Skeletal muscle tissue (tissue), 5 donors: ENCODE results near the gene DAG1. TPM values are rescaled to one million over a fixed set of nuclear protein-coding genes. Genes with fewer than 3 reads are reported as not detected.

Source experiments
- H3K27ac ChIP-seq: one replicate; pipeline ENCODE4 v1.7.0; 2013; ENCODE audit warnings: mild to moderate bottlenecking, low read depth, low read length, inconsistent platforms
- H3K27me3 ChIP-seq, 3 donors: one replicate each; pipeline ENCODE4 v1.7.0; 2013; ENCODE audit warnings: low read length in 3 of 3; ENCODE audit not compliant: control insufficient read depth in 3 of 3, insufficient read depth in 3 of 3
- H3K36me3 ChIP-seq, 3 donors: one replicate each; pipeline ENCODE4 v1.7.0; 2013; ENCODE audit warnings: low read length in 3 of 3; ENCODE audit not compliant: control insufficient read depth in 3 of 3, insufficient read depth in 3 of 3
- H3K4me1 ChIP-seq, 3 donors: one replicate each; pipeline ENCODE4 v1.7.0; 2013; ENCODE audit warnings: low read length in 3 of 3, mild to moderate bottlenecking in 3 of 3; ENCODE audit not compliant: control insufficient read depth in 3 of 3, insufficient read depth in 3 of 3
- H3K4me3 ChIP-seq, 3 donors: one replicate each; pipeline ENCODE4 v1.7.0; 2013; ENCODE audit warnings: low read length in 3 of 3
- H3K9ac ChIP-seq, 3 donors: one replicate each; pipeline ENCODE4 v1.7.0; 2013; ENCODE audit warnings: low read length in 3 of 3, mild to moderate bottlenecking in 3 of 3, moderate library complexity in 2 of 3, low read depth in 1 of 3
- H3K9me3 ChIP-seq, 3 donors: one replicate each; pipeline ENCODE4 v1.7.0; 2013; ENCODE audit warnings: low read length in 3 of 3; ENCODE audit not compliant: control insufficient read depth in 3 of 3
- small RNA-seq: library from RNA; depleted of rRNA; stranded (forward); fragments of <200 nt; gene quantifications from one replicate; pipeline ENCODE3, GENCODE V24; 2014
- total RNA-seq: library from RNA; depleted of rRNA; stranded (reverse); fragments of >200 nt; gene quantifications from one replicate; pipeline ENCODE4 v1.2.3, GENCODE V29; 2014
- donor health status: Osteomylitis.

The DAG1 gene
- total RNA-seq, 1 donor from 2014 or later: 77.2 TPM

DNA sequence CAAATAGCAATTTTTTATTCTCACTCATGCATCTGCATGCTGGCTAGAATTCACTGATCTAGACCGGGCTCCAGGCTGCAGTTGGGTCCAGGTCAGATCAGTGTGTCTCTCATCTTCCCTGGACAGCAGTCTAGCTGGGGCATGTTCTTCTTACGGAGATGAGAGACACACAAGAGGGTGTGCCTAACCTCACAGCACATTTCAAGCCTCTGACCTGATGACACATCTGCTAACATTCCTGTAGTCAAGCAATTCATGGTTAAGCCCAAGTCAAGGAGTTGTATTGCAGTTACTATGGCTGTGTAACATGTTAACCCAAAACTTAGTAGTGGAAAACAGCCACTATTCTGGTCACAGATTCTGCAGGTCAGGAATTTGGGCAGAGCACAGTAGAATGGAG lies 97.3 kb downstream of the DAG1 start:
- Histone ChIP-seq H3K9me3 (no peaks in the 10 kb centered on the region), H3K4me3 (no peak overlapping the region), H3K9ac (no peak overlapping the region), H3K36me3 (no peaks in the 10 kb centered on the region), H3K27me3 (no peaks in the 10 kb centered on the region), H3K27ac (no peak overlapping the region), H3K4me1 (no peaks in the 10 kb centered on the region)

DNA sequence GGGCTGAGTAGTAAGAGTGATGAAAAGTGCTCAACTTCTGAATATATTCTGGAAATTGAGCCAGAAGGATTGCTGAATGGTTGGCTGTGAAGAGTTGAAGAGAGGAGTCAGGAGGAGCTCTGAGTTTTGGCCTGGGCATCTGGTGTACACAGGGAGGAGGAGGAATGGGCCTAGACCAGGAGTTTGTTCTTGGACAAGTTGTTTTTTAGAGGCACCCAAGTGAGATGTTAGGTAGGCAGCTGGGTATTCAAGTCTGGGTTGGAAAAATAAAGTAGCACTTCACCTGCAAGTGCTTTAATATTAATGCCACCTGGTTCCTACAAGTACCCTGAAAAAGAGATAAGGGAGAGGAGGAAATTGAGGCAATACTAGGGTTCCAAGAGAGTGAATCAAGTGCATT lies 98.9 kb downstream of the DAG1 start:
- Histone ChIP-seq H3K4me3 (no peak overlapping the region), H3K9me3 (no peaks in the 10 kb centered on the region), H3K4me1 (no peaks in the 10 kb centered on the region), H3K27ac (no peak overlapping the region), H3K27me3 (no peaks in the 10 kb centered on the region), H3K36me3 (no peaks in the 10 kb centered on the region), H3K9ac (no peak overlapping the region)

DNA sequence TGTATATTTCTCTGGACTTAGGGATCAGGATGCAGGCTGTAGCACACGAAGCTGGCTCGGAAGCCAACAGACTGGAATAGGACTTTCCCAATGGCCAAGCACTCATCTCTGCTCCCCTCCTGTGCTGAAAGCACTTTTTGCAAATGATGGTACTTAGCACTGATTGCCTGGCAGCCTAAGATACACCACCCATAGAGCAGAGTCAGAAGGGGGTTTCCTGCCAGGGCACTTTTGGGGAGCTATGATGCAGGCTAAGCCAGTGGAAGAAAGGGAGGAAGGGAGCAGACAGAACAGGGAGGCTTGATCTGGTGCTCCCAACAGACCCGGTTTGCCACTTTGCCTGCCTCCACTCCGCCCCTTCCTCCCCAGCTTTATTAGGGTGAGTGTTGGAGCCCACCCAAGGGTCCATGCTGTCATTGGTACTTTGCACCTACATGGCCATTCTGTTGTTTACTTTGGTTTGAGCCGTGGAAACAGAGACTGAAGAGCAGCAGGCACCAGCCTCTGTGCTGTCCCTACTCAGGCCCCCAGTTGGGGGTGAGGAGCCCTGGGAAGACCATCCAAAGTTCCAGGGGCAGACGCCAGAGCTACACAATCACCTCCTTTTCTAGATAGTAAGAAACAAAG lies 100.1 kb downstream of the DAG1 start:
- Histone ChIP-seq H3K4me3 (no peak overlapping the region), H3K9ac (no peak overlapping the region), H3K27ac (no peak overlapping the region), H3K9me3 (no peaks in the 10 kb centered on the region), H3K27me3 (no peaks in the 10 kb centered on the region), H3K4me1 (no peaks in the 10 kb centered on the region), H3K36me3 (no peaks in the 10 kb centered on the region)

DNA sequence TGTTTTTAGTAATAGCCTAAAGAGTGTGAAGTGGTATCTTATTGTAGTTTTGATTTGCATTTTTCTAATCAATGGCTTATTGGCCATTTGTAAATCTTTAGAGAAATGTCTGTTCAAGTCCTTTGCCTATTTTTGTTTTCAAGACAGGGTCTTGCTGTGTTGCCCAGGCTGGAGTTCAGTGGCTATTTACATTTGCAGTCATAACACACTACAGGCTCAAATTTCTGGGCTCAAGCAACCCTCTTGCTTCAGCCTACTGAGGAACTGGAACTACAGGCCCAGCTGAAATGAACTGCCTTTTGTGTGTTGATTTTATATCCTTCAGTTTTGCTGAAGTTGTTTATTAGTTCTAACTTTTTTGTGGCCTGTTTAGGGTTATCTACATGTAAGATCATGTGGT lies 112.1 kb downstream of the DAG1 start:
- Histone ChIP-seq H3K27me3 (no peaks in the 10 kb centered on the region), H3K36me3 (no peaks in the 10 kb centered on the region)

More for the DNA sequence above, 112.1 kb downstream of the DAG1 start:
- H3K9ac ChIP-seq: no peak overlapping the region
- no peak overlapping the region for H3K4me3 ChIP-seq
- no peaks in the 10 kb centered on the region for H3K9me3 ChIP-seq
- H3K4me1 ChIP-seq: no peaks in the 10 kb centered on the region
- no peak overlapping the region for H3K27ac ChIP-seq

Small RNA genes lying within 50 kb of the gene (small RNA-seq; reads per million reads assigned to genes)
- not detected for gene RNA5SP130

Other genes with a start within 250 kb of the DAG1 start
- 1.6 TPM for gene C3orf62, start 193.0 kb upstream of the DAG1 start, total RNA-seq
- gene USP4, start 130.2 kb upstream of the DAG1 start, total RNA-seq: 18.3 TPM
- gene GPX1, start 111.9 kb upstream of the DAG1 start, total RNA-seq: 89.2 TPM
- gene RHOA, start 58.3 kb upstream of the DAG1 start, total RNA-seq: 291 TPM
- 8.9 TPM for gene TCTA, start 57.8 kb upstream of the DAG1 start, total RNA-seq
- gene AMT, start 47.8 kb upstream of the DAG1 start, total RNA-seq: 2.6 TPM
- 2.6 TPM for gene NICN1, start 40.9 kb upstream of the DAG1 start, total RNA-seq
- gene BSN, start 84.2 kb downstream of the DAG1 start, total RNA-seq: under 0.01 TPM
- 75.2 TPM for gene APEH, start 204.1 kb downstream of the DAG1 start, total RNA-seq
- 1.6 TPM for gene MST1, start 219.2 kb downstream of the DAG1 start, total RNA-seq
- 31.3 TPM for gene RNF123, start 219.3 kb downstream of the DAG1 start, total RNA-seq
- under 0.01 TPM for gene AMIGO3, start 249.4 kb downstream of the DAG1 start, total RNA-seq